K562 (cell line): ENCODE data around the gene ST6GAL1. TPM values are rescaled to one million over a fixed set of nuclear protein-coding genes. Genes with fewer than 3 reads are reported as not detected.

Experiments used
- HNRNPK ChIP-seq: fragments of 200-400 bp; formaldehyde crosslinking; IDR thresholded peaks from one replicate; pipeline ENCODE4 v1.6.1; 2018; ENCODE audit warnings: mild to moderate bottlenecking, low read depth, low read length; ENCODE audit not compliant: poor library complexity, severe bottlenecking
- MTA3 ChIP-seq: fragments of 450-650 bp; formaldehyde crosslinking; IDR thresholded peaks from 2 replicates; pipeline ENCODE4 v1.6.1; 2017; ENCODE audit warnings: mild to moderate bottlenecking, borderline replicate concordance
- PBX2 ChIP-seq, 2 experiments: IDR thresholded peaks in 1 of 2; conservative IDR thresholded peaks in 1 of 2; 2 replicates each; pipeline ENCODE4 v1.6.1; 2016; ENCODE audit warnings: low read depth in 2 of 2, mild to moderate bottlenecking in 1 of 2, missing compliant biosample characterization in 1 of 2, missing genetic modification characterization in 1 of 2, moderate library complexity in 1 of 2
- PCBP1 ChIP-seq: fragments of 200-400 bp; formaldehyde crosslinking; IDR thresholded peaks from 2 replicates; pipeline ENCODE4 v1.6.1; 2018; ENCODE audit warnings: mild to moderate bottlenecking, low read depth, low read length; ENCODE audit not compliant: poor library complexity, severe bottlenecking
- POLR3A ChIP-seq: IDR thresholded peaks from 2 replicates; pipeline ENCODE4 v1.6.1; 2011; ENCODE audit warnings: borderline replicate concordance, mild to moderate bottlenecking, moderate library complexity; ENCODE audit not compliant: insufficient read length, insufficient read depth; ENCODE audit errors: extremely low read depth
- PYGO2 ChIP-seq: fragments of 450-650 bp; IDR thresholded peaks from 2 replicates; pipeline ENCODE4 v1.6.1; 2016; ENCODE audit warnings: mild to moderate bottlenecking, missing genetic modification characterization, moderate library complexity, missing compliant biosample characterization
- ZNF184 ChIP-seq: sonication (generic); formaldehyde crosslinking; IDR thresholded peaks from 2 replicates; pipeline ENCODE4 v1.5.0; 2020; ENCODE audit warnings: missing genetic modification reagents
- ZNF589 ChIP-seq: fragments of 200-800 bp; sonication (Bioruptor generic); IDR thresholded peaks from 2 replicates; pipeline ENCODE4 v1.6.1; 2016; ENCODE audit warnings: low read depth, missing genetic modification characterization, missing compliant biosample characterization
- ZNF696 ChIP-seq: fragments of 250-450 bp; sonication (Bioruptor Pico); conservative IDR thresholded peaks from 2 replicates; pipeline ENCODE4 v1.4.0; 2020; ENCODE audit warnings: mild to moderate bottlenecking, moderate library complexity
- ZZZ3 ChIP-seq: fragments of 450-650 bp; IDR thresholded peaks from 2 replicates; pipeline ENCODE4 v1.6.1; 2016; ENCODE audit warnings: antibody characterized with exemption, mild to moderate bottlenecking, moderate library complexity
- polyA plus RNA-seq, 8 experiments: library from polyadenylated mRNA; depleted of rRNA in 4 of 8; stranded (reverse) in 5 of 8; unstranded in 3 of 8; fragments of >200 nt; fragmentation: Nextera tagmentation in 2 of 8; fragmentation: Illumina TruSeq in 1 of 8; extraction: Ambion mirVana in 2 of 8; extraction: Trizol in 1 of 8; gene quantifications; 2 replicates each; pipeline versions ENCODE4 v1.2.1 to v1.2.3, GENCODE V29; 2011 to 2014; ENCODE audit warnings: inconsistent platforms in 1 of 8, missing spikeins in 1 of 8
- total RNA-seq, 7 experiments: library from RNA; depleted of rRNA in 6 of 7; stranded (reverse); fragments of >200 nt in 6 of 7; fragmentation: Illumina TruSeq in 2 of 7; extraction: Trizol in 2 of 7; gene quantifications; 2 replicates each; pipeline versions ENCODE4 v1.2.1 to v1.2.3, GENCODE V29; 2011 to 2021; ENCODE audit warnings: low replicate concordance in 1 of 7
- TF ChIP-seq, protein P1 (sequence below): fragments of 450-650 bp; IDR thresholded peaks from 2 replicates; pipeline ENCODE4 v1.6.1; 2016; ENCODE audit warnings: low read depth
- TF ChIP-seq, protein P2 (sequence below): sonication (generic); formaldehyde crosslinking; IDR thresholded peaks from 2 replicates; pipeline ENCODE4 v1.8.0; 2022; ENCODE audit warnings: missing genetic modification reagents, mild to moderate bottlenecking, borderline replicate concordance

The ST6GAL1 gene
- total and polyA plus RNA-seq, 9 of the 15 experiments (the other 6 are each of a cell fraction or from before 2014, with no cell fraction given): 31.9 to 145 (median 71.0) TPM

- TF ChIP-seq, protein P1, sequence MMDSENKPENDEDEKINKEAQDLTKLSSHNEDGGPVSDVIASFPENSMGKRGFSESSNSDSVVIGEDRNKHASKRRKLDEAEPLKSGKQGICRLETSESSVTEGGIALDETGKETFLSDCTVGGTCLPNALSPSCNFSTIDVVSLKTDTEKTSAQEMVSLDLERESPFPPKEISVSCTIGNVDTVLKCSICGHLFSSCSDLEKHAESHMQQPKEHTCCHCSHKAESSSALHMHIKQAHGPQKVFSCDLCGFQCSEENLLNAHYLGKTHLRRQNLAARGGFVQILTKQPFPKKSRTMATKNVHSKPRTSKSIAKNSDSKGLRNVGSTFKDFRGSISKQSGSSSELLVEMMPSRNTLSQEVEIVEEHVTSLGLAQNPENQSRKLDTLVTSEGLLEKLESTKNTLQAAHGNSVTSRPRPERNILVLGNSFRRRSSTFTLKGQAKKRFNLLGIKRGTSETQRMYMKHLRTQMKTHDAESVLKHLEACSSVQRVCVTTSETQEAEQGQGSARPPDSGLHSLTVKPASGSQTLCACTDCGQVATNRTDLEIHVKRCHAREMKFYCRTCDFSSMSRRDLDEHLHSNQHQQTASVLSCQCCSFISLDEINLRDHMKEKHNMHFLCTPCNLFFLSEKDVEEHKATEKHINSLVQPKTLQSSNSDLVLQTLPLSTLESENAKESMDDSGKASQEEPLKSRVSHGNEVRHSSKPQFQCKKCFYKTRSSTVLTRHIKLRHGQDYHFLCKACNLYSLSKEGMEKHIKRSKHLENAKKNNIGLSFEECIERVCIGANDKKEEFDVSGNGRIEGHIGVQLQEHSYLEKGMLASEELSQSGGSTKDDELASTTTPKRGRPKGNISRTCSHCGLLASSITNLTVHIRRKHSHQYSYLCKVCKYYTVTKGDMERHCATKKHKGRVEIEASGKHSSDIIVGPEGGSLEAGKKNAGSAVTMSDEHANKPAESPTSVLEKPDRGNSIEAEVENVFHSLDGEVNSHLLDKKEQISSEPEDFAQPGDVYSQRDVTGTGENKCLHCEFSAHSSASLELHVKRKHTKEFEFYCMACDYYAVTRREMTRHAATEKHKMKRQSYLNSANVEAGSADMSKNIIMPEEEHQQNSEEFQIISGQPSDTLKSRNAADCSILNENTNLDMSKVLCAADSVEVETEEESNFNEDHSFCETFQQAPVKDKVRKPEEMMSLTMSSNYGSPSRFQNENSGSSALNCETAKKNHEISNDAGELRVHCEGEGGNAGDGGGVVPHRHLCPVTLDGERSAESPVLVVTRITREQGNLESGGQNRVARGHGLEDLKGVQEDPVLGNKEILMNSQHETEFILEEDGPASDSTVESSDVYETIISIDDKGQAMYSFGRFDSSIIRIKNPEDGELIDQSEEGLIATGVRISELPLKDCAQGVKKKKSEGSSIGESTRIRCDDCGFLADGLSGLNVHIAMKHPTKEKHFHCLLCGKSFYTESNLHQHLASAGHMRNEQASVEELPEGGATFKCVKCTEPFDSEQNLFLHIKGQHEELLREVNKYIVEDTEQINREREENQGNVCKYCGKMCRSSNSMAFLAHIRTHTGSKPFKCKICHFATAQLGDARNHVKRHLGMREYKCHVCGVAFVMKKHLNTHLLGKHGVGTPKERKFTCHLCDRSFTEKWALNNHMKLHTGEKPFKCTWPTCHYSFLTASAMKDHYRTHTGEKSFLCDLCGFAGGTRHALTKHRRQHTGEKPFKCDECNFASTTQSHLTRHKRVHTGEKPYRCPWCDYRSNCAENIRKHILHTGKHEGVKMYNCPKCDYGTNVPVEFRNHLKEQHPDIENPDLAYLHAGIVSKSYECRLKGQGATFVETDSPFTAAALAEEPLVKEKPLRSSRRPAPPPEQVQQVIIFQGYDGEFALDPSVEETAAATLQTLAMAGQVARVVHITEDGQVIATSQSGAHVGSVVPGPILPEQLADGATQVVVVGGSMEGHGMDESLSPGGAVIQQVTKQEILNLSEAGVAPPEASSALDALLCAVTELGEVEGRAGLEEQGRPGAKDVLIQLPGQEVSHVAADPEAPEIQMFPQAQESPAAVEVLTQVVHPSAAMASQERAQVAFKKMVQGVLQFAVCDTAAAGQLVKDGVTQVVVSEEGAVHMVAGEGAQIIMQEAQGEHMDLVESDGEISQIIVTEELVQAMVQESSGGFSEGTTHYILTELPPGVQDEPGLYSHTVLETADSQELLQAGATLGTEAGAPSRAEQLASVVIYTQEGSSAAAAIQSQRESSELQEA: no peak
- TF ChIP-seq PYGO2 (tag): peak; percentile 21; the same call in 1 of the 2 replicates
- TF ChIP-seq, protein P2, sequence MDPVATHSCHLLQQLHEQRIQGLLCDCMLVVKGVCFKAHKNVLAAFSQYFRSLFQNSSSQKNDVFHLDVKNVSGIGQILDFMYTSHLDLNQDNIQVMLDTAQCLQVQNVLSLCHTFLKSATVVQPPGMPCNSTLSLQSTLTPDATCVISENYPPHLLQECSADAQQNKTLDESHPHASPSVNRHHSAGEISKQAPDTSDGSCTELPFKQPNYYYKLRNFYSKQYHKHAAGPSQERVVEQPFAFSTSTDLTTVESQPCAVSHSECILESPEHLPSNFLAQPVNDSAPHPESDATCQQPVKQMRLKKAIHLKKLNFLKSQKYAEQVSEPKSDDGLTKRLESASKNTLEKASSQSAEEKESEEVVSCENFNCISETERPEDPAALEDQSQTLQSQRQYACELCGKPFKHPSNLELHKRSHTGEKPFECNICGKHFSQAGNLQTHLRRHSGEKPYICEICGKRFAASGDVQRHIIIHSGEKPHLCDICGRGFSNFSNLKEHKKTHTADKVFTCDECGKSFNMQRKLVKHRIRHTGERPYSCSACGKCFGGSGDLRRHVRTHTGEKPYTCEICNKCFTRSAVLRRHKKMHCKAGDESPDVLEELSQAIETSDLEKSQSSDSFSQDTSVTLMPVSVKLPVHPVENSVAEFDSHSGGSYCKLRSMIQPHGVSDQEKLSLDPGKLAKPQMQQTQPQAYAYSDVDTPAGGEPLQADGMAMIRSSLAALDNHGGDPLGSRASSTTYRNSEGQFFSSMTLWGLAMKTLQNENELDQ: no peak
- TF ChIP-seq ZZZ3: no peak
- no peak for TF ChIP-seq POLR3A
- TF ChIP-seq PBX2 (CRISPR knock-in tag; IDR thresholded peaks at IDR 0.05; ENCODE audit: low read depth): no peak
- TF ChIP-seq PBX2 (tag; conservative IDR thresholded peaks at IDR 0.05; ENCODE audit: low read depth): 0 out of 2 replicates have a peak, but pooled peaks have one; percentile 14
- TF ChIP-seq ZNF696 (CRISPR knock-in tag): no peak
- no peak for TF ChIP-seq ZNF184 (CRISPR knock-in tag)
- peak; percentile 55; the same call in 1 of the 2 replicates for TF ChIP-seq MTA3
- no peak for TF ChIP-seq PCBP1
- peak; percentile 73; the same call in 1 of the 2 replicates for TF ChIP-seq ZNF589 (CRISPR knock-in tag)
- no peak for TF ChIP-seq HNRNPK
Observed at GRCh38 chr3:186938716-186939115, 8.4 kb downstream of the ST6GAL1 start (continued).
